ENCODE measurements around the gene ALAS1.

DNA sequence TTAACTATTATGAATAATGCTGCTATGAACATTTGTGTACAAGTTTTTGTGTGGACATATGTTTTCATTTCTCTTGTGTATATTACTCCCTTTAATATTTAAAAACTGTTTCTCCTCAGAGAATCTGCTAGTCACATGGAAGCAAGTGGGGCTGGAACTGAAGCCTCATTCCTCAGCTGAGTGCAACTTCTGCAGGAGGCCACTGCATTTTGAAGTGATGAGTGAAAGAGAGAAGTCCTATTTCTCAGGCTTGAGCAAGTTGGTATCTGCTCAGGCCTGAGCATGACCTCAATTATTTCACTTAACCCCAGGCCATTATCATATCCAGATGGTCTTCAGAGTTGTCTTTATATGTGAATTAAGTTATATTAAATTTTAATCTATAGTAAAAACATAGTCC is 15.9 kb downstream of the ALAS1 start:
- TF ChIP-seq, protein P1, sequence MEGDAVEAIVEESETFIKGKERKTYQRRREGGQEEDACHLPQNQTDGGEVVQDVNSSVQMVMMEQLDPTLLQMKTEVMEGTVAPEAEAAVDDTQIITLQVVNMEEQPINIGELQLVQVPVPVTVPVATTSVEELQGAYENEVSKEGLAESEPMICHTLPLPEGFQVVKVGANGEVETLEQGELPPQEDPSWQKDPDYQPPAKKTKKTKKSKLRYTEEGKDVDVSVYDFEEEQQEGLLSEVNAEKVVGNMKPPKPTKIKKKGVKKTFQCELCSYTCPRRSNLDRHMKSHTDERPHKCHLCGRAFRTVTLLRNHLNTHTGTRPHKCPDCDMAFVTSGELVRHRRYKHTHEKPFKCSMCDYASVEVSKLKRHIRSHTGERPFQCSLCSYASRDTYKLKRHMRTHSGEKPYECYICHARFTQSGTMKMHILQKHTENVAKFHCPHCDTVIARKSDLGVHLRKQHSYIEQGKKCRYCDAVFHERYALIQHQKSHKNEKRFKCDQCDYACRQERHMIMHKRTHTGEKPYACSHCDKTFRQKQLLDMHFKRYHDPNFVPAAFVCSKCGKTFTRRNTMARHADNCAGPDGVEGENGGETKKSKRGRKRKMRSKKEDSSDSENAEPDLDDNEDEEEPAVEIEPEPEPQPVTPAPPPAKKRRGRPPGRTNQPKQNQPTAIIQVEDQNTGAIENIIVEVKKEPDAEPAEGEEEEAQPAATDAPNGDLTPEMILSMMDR (IDR thresholded peaks at IDR 0.05) = no peak
- TF ChIP-seq POLR2A (IDR thresholded peaks at IDR 0.05) = no peak

Data from ovary (tissue), 3 donors.